H1 (cell line): Measurements from ENCODE around the gene FAM81B. TPM values are rescaled to one million over a fixed set of nuclear protein-coding genes. Genes with fewer than 3 reads are reported as not detected.

ENCODE experiments used
- CEBPB ChIP-seq: IDR thresholded peaks from 2 replicates; pipeline ENCODE4 v1.6.1; 2012; ENCODE audit warnings: low read depth, low read length
- CTCF ChIP-seq, 3 experiments: IDR thresholded peaks; 1 replicate in 2 of 3; 2 replicates in 1 of 3; pipeline versions ENCODE4 v1.5.1 to v1.6.1; 2011; ENCODE audit warnings: low read length in 3 of 3, mild to moderate bottlenecking in 3 of 3, inconsistent platforms in 2 of 3, low read depth in 1 of 3, moderate library complexity in 1 of 3; ENCODE audit not compliant: insufficient read depth in 1 of 3; ENCODE audit errors: control extremely low read depth in 1 of 3
- polyA plus RNA-seq, 7 experiments: library from polyadenylated mRNA; depleted of rRNA in 3 of 7; stranded (reverse) in 5 of 7; unstranded in 2 of 7; fragments of >200 nt in 5 of 7; fragments of 200-250 nt in 2 of 7; gene quantifications; 1 replicate in 5 of 7; 2 replicates in 1 of 7; 4 replicates in 1 of 7; pipeline versions ENCODE4 v1.2.1 to v1.2.3, GENCODE V29; 2011 to 2013; ENCODE audit warnings: missing spikeins in 2 of 7, mixed read lengths in 2 of 7
- total RNA-seq: library from RNA; stranded (reverse); fragmentation: NEBNext Ultra II Directional; extraction: Animal tissue kit (Norgen Biotek cat#: 25700); gene quantifications from 2 replicates; pipeline ENCODE4 v1.2.1, GENCODE V29; 2021

Gene FAM81B
- total and polyA plus RNA-seq, 2 of the 8 experiments (the other 6 are each of a cell fraction or from before 2014, with no cell fraction given): not detected

GRCh38 chr5:95484421-95484820, 93.3 kb downstream of the FAM81B start (continued):
- TF ChIP-seq CEBPB: no peak
- no peak for TF ChIP-seq CTCF (IDR thresholded peaks at IDR 0.05; ENCODE audit: control extremely low read depth in 1 of 3, insufficient read depth in 1 of 3, low read depth in 1 of 3, low read length in 3 of 3)
